Upper lobe of left lung (tissue), 6 donors: Measurements from ENCODE around the gene DUSP15. TPM values are rescaled to one million over a fixed set of nuclear protein-coding genes. Genes with fewer than 3 reads are reported as not detected.

ENCODE experiments used
- ATAC-seq, 2 donors: fragments of 200-7000 bp; cut with Tn5 transposase; one replicate each; pipeline ENCODE4 v1.9.1; 2022; ENCODE audit warnings: mild to moderate bottlenecking in 2 of 2, moderate library complexity in 2 of 2; ENCODE audit not compliant: low FRiP score in 2 of 2
- DNase-seq, 2 donors: peaks; one replicate each; pipeline ENCODE4 v3.0.0-alpha.2; 2019 to 2020
- H3K27ac ChIP-seq, 4 donors: fragments of 200-600 bp; sonication (generic); one replicate each; pipeline ENCODE4 v1.5.1; 2016 to 2019
- H3K27me3 ChIP-seq, 4 donors: fragments of 200-600 bp; sonication (generic); one replicate each; pipeline ENCODE4 v1.5.1; 2017 to 2019
- H3K36me3 ChIP-seq, 4 donors: fragments of 200-600 bp; sonication (generic); one replicate each; pipeline ENCODE4 v1.5.1; 2016 to 2019
- H3K4me1 ChIP-seq, 4 donors: fragments of 200-600 bp; sonication (generic); one replicate each; pipeline ENCODE4 v1.5.1; 2018 to 2019
- H3K4me3 ChIP-seq, 4 donors: fragments of 200-600 bp; sonication (generic); one replicate each; pipeline ENCODE4 v1.5.1; 2017 to 2019; ENCODE audit warnings: mild to moderate bottlenecking in 2 of 4, moderate library complexity in 1 of 4
- H3K9me3 ChIP-seq, 4 donors: fragments of 200-600 bp; sonication (generic); one replicate each; pipeline ENCODE4 v1.5.1; 2018 to 2019
- EP300 ChIP-seq, 4 donors: sonication (generic); formaldehyde crosslinking; IDR thresholded peaks; one replicate each; pipeline ENCODE4 v1.5.1; 2017; ENCODE audit warnings: antibody characterized with exemption in 4 of 4, control low read depth in 2 of 4
- POLR2A ChIP-seq, 4 donors: fragments of 450-650 bp; IDR thresholded peaks; one replicate each; pipeline ENCODE4 v1.5.1; 2016 to 2017; ENCODE audit warnings: antibody characterized with exemption in 4 of 4, mild to moderate bottlenecking in 2 of 4
- POLR2AphosphoS5 ChIP-seq, 2 donors: sonication (generic); formaldehyde crosslinking; IDR thresholded peaks; one replicate each; pipeline ENCODE4 v1.5.1; 2017; ENCODE audit warnings: antibody characterized with exemption in 2 of 2
- WGBS, 2 donors: methylation state at CpG; one replicate each; pipeline ENCODE4 v1.1.5; 2017 to 2018; 5-methylcytosine and 5-hydroxymethylcytosine counted together
- total RNA-seq, 6 donors: library from RNA; depleted of rRNA in 4 of 6; stranded (reverse); fragments of >200 nt in 4 of 6; gene quantifications; one replicate each; pipeline versions ENCODE4 v1.1.0 to v1.2.1, GENCODE V29; 2016 to 2021
- TF ChIP-seq, protein P1 (sequence below), 6 experiments: fragments of 450-650 bp in 4 of 6; fragments of 200-600 bp in 2 of 6; sonication (generic) in 2 of 6; IDR thresholded peaks; one replicate each; pipeline ENCODE4 v1.5.1; 2016 to 2019; ENCODE audit warnings: antibody characterized with exemption in 6 of 6
- donor health status: DM: no; HTN: no; CAD: no; lungs with moderate emphysema.
- donor health status: DM: no; HTN: yes; CAD: no; lungs with severe emphysema.

Gene DUSP15
- total RNA-seq, 6 donors from 2014 or later, result 0.69 to 1.7 (median 1.1) TPM; not detected in 1

- Histone ChIP-seq H3K4me1 (peaks cover 0 to 12% (median 10%) of the 10 kb centered on the region in 4 donors), H3K9me3 (no peaks in the 10 kb centered on the region), H3K27me3 (no peaks in the 10 kb centered on the region), H3K27ac (no peak overlapping the region), H3K4me3 (no peak overlapping the region), H3K36me3 (no peaks in the 10 kb centered on the region)
- 56 to 57% methylated on average over 5 of the region's 5 CpGs for WGBS, 2 donors
- ATAC-seq (no peak), DNase-seq (no peak)
- TF ChIP-seq POLR2A (IDR thresholded peaks at IDR 0.05) (no peak), EP300 (IDR thresholded peaks at IDR 0.05) (no peak), POLR2AphosphoS5 (IDR thresholded peaks at IDR 0.05) (no peak)
- TF ChIP-seq, protein P1, sequence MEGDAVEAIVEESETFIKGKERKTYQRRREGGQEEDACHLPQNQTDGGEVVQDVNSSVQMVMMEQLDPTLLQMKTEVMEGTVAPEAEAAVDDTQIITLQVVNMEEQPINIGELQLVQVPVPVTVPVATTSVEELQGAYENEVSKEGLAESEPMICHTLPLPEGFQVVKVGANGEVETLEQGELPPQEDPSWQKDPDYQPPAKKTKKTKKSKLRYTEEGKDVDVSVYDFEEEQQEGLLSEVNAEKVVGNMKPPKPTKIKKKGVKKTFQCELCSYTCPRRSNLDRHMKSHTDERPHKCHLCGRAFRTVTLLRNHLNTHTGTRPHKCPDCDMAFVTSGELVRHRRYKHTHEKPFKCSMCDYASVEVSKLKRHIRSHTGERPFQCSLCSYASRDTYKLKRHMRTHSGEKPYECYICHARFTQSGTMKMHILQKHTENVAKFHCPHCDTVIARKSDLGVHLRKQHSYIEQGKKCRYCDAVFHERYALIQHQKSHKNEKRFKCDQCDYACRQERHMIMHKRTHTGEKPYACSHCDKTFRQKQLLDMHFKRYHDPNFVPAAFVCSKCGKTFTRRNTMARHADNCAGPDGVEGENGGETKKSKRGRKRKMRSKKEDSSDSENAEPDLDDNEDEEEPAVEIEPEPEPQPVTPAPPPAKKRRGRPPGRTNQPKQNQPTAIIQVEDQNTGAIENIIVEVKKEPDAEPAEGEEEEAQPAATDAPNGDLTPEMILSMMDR (IDR thresholded peaks at IDR 0.05), result no peak
Measured at GRCh38 chr20:31821427-31821826, 48.9 kb downstream of the DUSP15 start.

GRCh38 chr20:31820228-31820627, 50.1 kb downstream of the DUSP15 start:
- Histone ChIP-seq H3K27me3 (no peaks in the 10 kb centered on the region), H3K4me3 (no peak overlapping the region), H3K4me1 (peaks cover 7 to 21% (median 15%) of the 10 kb centered on the region in 4 donors), H3K27ac (no peak overlapping the region), H3K36me3 (no peaks in the 10 kb centered on the region), H3K9me3 (no peaks in the 10 kb centered on the region)
- DNase-seq, result peak in 1 of 2 donors; percentile 66
- no peak for ATAC-seq
- no peak for TF ChIP-seq POLR2A (IDR thresholded peaks at IDR 0.05)
- TF ChIP-seq, protein P1 (IDR thresholded peaks at IDR 0.05), result no peak
- no peak for TF ChIP-seq POLR2AphosphoS5 (IDR thresholded peaks at IDR 0.05)
- no peak for TF ChIP-seq EP300 (IDR thresholded peaks at IDR 0.05)
- 70 to 89% methylated on average over 2 to 6 of the region's 6 CpGs for WGBS, 2 donors

- 68 to 74% methylated on average over 15 to 16 of the region's 16 CpGs for WGBS, 2 donors
- DNase-seq (peak in 1 of 2 donors; percentile 45), ATAC-seq (no peak)
- no peaks in the 10 kb centered on the region for H3K9me3 ChIP-seq
- H3K36me3 ChIP-seq, result no peaks in the 10 kb centered on the region
- no peaks in the 10 kb centered on the region for H3K27me3 ChIP-seq
- peaks cover 9 to 24% (median 18%) of the 10 kb centered on the region in 4 donors for H3K4me1 ChIP-seq
- no peak within 1 kb of the TSS for H3K4me3 ChIP-seq
- TF ChIP-seq POLR2AphosphoS5 (IDR thresholded peaks at IDR 0.05), result no peak
- no peak for TF ChIP-seq EP300 (IDR thresholded peaks at IDR 0.05)
- TF ChIP-seq, protein P1 (IDR thresholded peaks at IDR 0.05), result no peak
- H3K27ac ChIP-seq, result no peak within 1 kb of the TSS
Measured at GRCh38 chr20:31819083-31819784, 51.1 kb downstream of the DUSP15 start, which contains the start of gene MYLK2. Gene MYLK2 (plus strand): TSS chr20:31819356. CDS start chr20:31819581, 225 bp downstream.

GRCh38 chr20:31818376-31818908, 51.9 kb downstream of the DUSP15 start:
- H3K27me3 ChIP-seq, result no peaks in the 10 kb centered on the region
- H3K9me3 ChIP-seq, result no peaks in the 10 kb centered on the region
- 85 to 87% methylated on average over 8 of the region's 8 CpGs for WGBS, 2 donors
- DNase-seq, result no peak
- H3K36me3 ChIP-seq, result no peaks in the 10 kb centered on the region
- ATAC-seq, result no peak
- peaks cover 9 to 24% (median 18%) of the 10 kb centered on the region in 4 donors for H3K4me1 ChIP-seq
- TF ChIP-seq, protein P1 (IDR thresholded peaks at IDR 0.05), result no peak
- no peak for TF ChIP-seq EP300 (IDR thresholded peaks at IDR 0.05)
- TF ChIP-seq POLR2A (IDR thresholded peaks at IDR 0.05), result no peak
- no peak for TF ChIP-seq POLR2AphosphoS5 (IDR thresholded peaks at IDR 0.05)
- no peak overlapping the region for H3K4me3 ChIP-seq
- no peak overlapping the region for H3K27ac ChIP-seq
